HepG2 (cell line): ENCODE measurements around the gene HEYL.

Experiments used
- ATF2 ChIP-seq: sonication (generic); formaldehyde crosslinking; IDR thresholded peaks from 2 replicates; pipeline ENCODE4 v1.4.0; 2020; ENCODE audit warnings: missing genetic modification reagents
- CTCF ChIP-seq: sonication (generic); formaldehyde crosslinking; IDR thresholded peaks from 2 replicates; pipeline ENCODE4 v1.5.0; 2020; ENCODE audit warnings: mild to moderate bottlenecking, missing genetic modification reagents, moderate library complexity
- FOXA3 ChIP-seq: IDR thresholded peaks from 2 replicates; pipeline ENCODE4 v1.6.1; 2016; ENCODE audit warnings: missing genetic modification reagents, missing compliant biosample characterization
- POLR2G ChIP-seq: fragments of 200-400 bp; formaldehyde crosslinking; IDR thresholded peaks from 2 replicates; pipeline ENCODE4 v1.6.1; 2018; ENCODE audit warnings: mild to moderate bottlenecking, low read depth, low read length, moderate library complexity
- SP1 ChIP-seq, 2 experiments: fragments of 450-650 bp in 1 of 2; sonication (generic) in 1 of 2; formaldehyde crosslinking in 1 of 2; IDR thresholded peaks; 2 replicates each; pipeline versions ENCODE4 v1.4.0 to v1.6.1; 2016 to 2020; ENCODE audit warnings: missing genetic modification reagents in 1 of 2
- SRF ChIP-seq: IDR thresholded peaks from 2 replicates; pipeline ENCODE4 v1.6.1; 2011; ENCODE audit warnings: mild to moderate bottlenecking, low read depth, low read length, moderate library complexity
- ZKSCAN1 ChIP-seq: fragments of 150-350 bp; IDR thresholded peaks from 2 replicates; pipeline ENCODE4 v1.6.1; 2014; ENCODE audit warnings: low read length
- ZNF331 ChIP-seq: sonication (generic); formaldehyde crosslinking; IDR thresholded peaks from 2 replicates; pipeline ENCODE4 v1.4.0; 2020; ENCODE audit warnings: missing genetic modification reagents

GRCh38 chr1:39689214-39689613 lies 49.8 kb upstream of the HEYL start:
- TF ChIP-seq ZNF331 (CRISPR knock-in tag): no peak
- no peak for TF ChIP-seq ATF2 (CRISPR knock-in tag)
- TF ChIP-seq ZKSCAN1: no peak
- no peak for TF ChIP-seq SP1 (IDR thresholded peaks at IDR 0.05)
- TF ChIP-seq SP1 (CRISPR knock-in tag; IDR thresholded peaks at IDR 0.05): no peak
- TF ChIP-seq SRF: no peak
- TF ChIP-seq CTCF (CRISPR knock-in tag): no peak
- no peak for TF ChIP-seq FOXA3
- TF ChIP-seq POLR2G: no peak
